RWPE2 (cell line): Measurements from ENCODE around the gene PEX12.

Experiments used
- ATAC-seq: fragments of 200-7000 bp; cut with Tn5 transposase; 3 replicates; pipeline ENCODE4 v1.9.1; 2021; ENCODE audit warnings: low read depth
- DNase-seq: peaks from one replicate; pipeline ENCODE4 v3.0.0-alpha.2; 2020; ENCODE audit warnings: low spot score
- H3K27ac ChIP-seq: fragments of 450-650 bp; 2 replicates; pipeline ENCODE4 v1.5.1; 2017; ENCODE audit warnings: mild to moderate bottlenecking; ENCODE audit not compliant: poor library complexity, severe bottlenecking
- H3K27me3 ChIP-seq: fragments of 250-450 bp; sonication (Bioruptor Pico); 2 replicates; pipeline ENCODE4 v1.5.1; 2021; ENCODE audit warnings: mild to moderate bottlenecking, moderate library complexity; ENCODE audit not compliant: insufficient read depth, poor library complexity, severe bottlenecking
- H3K36me3 ChIP-seq: fragments of 250-450 bp; sonication (Bioruptor Pico); 2 replicates; pipeline ENCODE4 v1.5.1; 2020; ENCODE audit warnings: low read depth, mild to moderate bottlenecking, moderate library complexity
- H3K4me1 ChIP-seq: fragments of 250-450 bp; sonication (Bioruptor Pico); 2 replicates; pipeline ENCODE4 v1.5.1; 2021; ENCODE audit warnings: mild to moderate bottlenecking, moderate library complexity; ENCODE audit not compliant: insufficient read depth, poor library complexity, severe bottlenecking
- H3K4me3 ChIP-seq: fragments of 250-450 bp; sonication (Bioruptor Pico); 2 replicates; pipeline ENCODE4 v1.5.1; 2021; ENCODE audit warnings: mild to moderate bottlenecking, moderate library complexity; ENCODE audit not compliant: severe bottlenecking
- H3K9me3 ChIP-seq: fragments of 250-450 bp; sonication (Bioruptor Pico); 2 replicates; pipeline ENCODE4 v1.5.1; 2021; ENCODE audit warnings: mild to moderate bottlenecking, moderate library complexity; ENCODE audit not compliant: severe bottlenecking
- CTCF ChIP-seq: fragments of 450-650 bp; IDR thresholded peaks from one replicate; pipeline ENCODE4 v1.5.1; 2017; ENCODE audit warnings: mild to moderate bottlenecking, moderate library complexity; ENCODE audit not compliant: poor library complexity, severe bottlenecking

The PEX12 gene

GRCh38 chr17:35596072-35596471 is 17.7 kb upstream of the PEX12 start:
- DNase-seq (no peak), ATAC-seq (no peak)
- no peaks in the 10 kb centered on the region for H3K9me3 ChIP-seq
- TF ChIP-seq CTCF: no peak
- peaks cover 96% of the 10 kb centered on the region for H3K36me3 ChIP-seq
- peaks cover 5% of the 10 kb centered on the region for H3K4me1 ChIP-seq
- H3K27me3 ChIP-seq: no peaks in the 10 kb centered on the region
- no peak overlapping the region for H3K27ac ChIP-seq
- no peak overlapping the region for H3K4me3 ChIP-seq

- no peak for TF ChIP-seq CTCF
- peaks cover 24% of the 10 kb centered on the region for H3K4me1 ChIP-seq
- ATAC-seq: peak; percentile 89
- no peaks in the 10 kb centered on the region for H3K9me3 ChIP-seq
- H3K36me3 ChIP-seq: peaks cover 30% of the 10 kb centered on the region
- peak overlapping the region; percentile 51 for H3K4me3 ChIP-seq
- no peaks in the 10 kb centered on the region for H3K27me3 ChIP-seq
- H3K27ac ChIP-seq: peak overlapping the region; percentile 90
- DNase-seq: no peak
These were observed 10.0 kb upstream of the PEX12 start for GRCh38 chr17:35588196-35588920.

- H3K4me1 ChIP-seq: peaks cover 24% of the 10 kb centered on the region
- H3K9me3 ChIP-seq: no peaks in the 10 kb centered on the region
- H3K27me3 ChIP-seq: no peaks in the 10 kb centered on the region
- DNase-seq: peak; percentile 90
- peak within 1 kb of the TSS; percentile 90 for H3K27ac ChIP-seq
- H3K36me3 ChIP-seq: peaks cover 19% of the 10 kb centered on the region
- no peak for TF ChIP-seq CTCF
- ATAC-seq: peak; percentile 79
- peak within 1 kb of the TSS; percentile 51 for H3K4me3 ChIP-seq
These were observed 8.9 kb upstream of the PEX12 start, which contains the start of gene AP2B1 for GRCh38 chr17:35587074-35587961. Gene AP2B1 (plus strand): TSS chr17:35587322. CDS start chr17:35594031, 6,709 bp downstream.

- peaks cover 19% of the 10 kb centered on the region for H3K4me1 ChIP-seq
- TF ChIP-seq CTCF: no peak
- H3K9me3 ChIP-seq: no peaks in the 10 kb centered on the region
- no peaks in the 10 kb centered on the region for H3K27me3 ChIP-seq
- peak overlapping the region; percentile 51 for H3K4me3 ChIP-seq
- DNase-seq: no peak
- H3K27ac ChIP-seq: peak overlapping the region; percentile 90
- peaks cover 12% of the 10 kb centered on the region for H3K36me3 ChIP-seq
- ATAC-seq: no peak
These were observed 8.2 kb upstream of the PEX12 start for GRCh38 chr17:35586569-35587073.
